Ovary (tissue), 9 donors: ENCODE data around the gene RAB3A. TPM values are rescaled to one million over a fixed set of nuclear protein-coding genes. Genes with fewer than 3 reads are reported as not detected.

Experiments
- DNase-seq, 5 donors: peaks; one replicate each; pipeline ENCODE4 v3.0.0-alpha.2; 2019 to 2020
- H3K27ac ChIP-seq, 2 donors: fragments of 200-600 bp; one replicate each; pipeline versions ENCODE4 v1.5.1 to v1.8.0; 2019 to 2022
- H3K27me3 ChIP-seq: fragments of 200-600 bp; one replicate; pipeline ENCODE4 v1.8.0; 2022
- H3K36me3 ChIP-seq: fragments of 200-600 bp; sonication (generic); one replicate; pipeline ENCODE4 v1.5.1; 2019
- H3K4me1 ChIP-seq: one replicate; pipeline ENCODE4 v1.8.1; 2013; ENCODE audit warnings: mild to moderate bottlenecking, moderate library complexity; ENCODE audit not compliant: insufficient read depth
- H3K4me3 ChIP-seq: fragments of 200-600 bp; sonication (generic); one replicate; pipeline ENCODE4 v1.5.1; 2017
- H3K9me3 ChIP-seq, 2 donors: fragments of 200-600 bp in 1 of 2; sonication (generic) in 1 of 2; one replicate each; pipeline versions ENCODE4 v1.5.1 to v1.8.1; 2013 to 2019; ENCODE audit warnings: mild to moderate bottlenecking in 1 of 2, moderate library complexity in 1 of 2
- EP300 ChIP-seq: sonication (generic); formaldehyde crosslinking; IDR thresholded peaks from one replicate; pipeline ENCODE4 v1.6.1; 2017; ENCODE audit warnings: antibody characterized with exemption
- POLR2A ChIP-seq: fragments of 450-650 bp; IDR thresholded peaks from one replicate; pipeline ENCODE4 v1.6.1; 2017; ENCODE audit warnings: antibody characterized with exemption, mild to moderate bottlenecking, moderate library complexity
- WGBS, 3 donors: extraction: QIAGEN DNeasy Blood & Tissue Kit in 1 of 3; methylation state at CpG; one replicate each; pipeline versions ENCODE4 v1.1.5 to v1.1.7; 2013 to 2017; 5-methylcytosine and 5-hydroxymethylcytosine counted together
- intact Hi-C, 4 donors: fragments of 100-400 bp; cut with DNase I; formaldehyde crosslinking; loops; one replicate each; pipeline versions ENCODE4 v1.11.0 to v1.15.1; 2022 to 2023
- polyA plus RNA-seq, 2 donors: library from polyadenylated mRNA; stranded (reverse); fragments of 200-250 nt in 1 of 2; fragments of 350-450 nt in 1 of 2; fragmentation: Illumina TruSeq in 1 of 2; extraction: RNeasy Lipid Tissue Mini Kit (QIAGEN cat#74804) in 1 of 2; gene quantifications; one replicate each; pipeline ENCODE4 v1.2.3, GENCODE V29; 2013 to 2014
- total RNA-seq, 7 donors: library from RNA; depleted of rRNA in 2 of 7; stranded (reverse); fragments of >200 nt in 2 of 7; fragmentation: NEBNext Ultra II Directional in 3 of 7; extraction: Animal tissue kit (Norgen Biotek cat#: 25700) in 3 of 7; gene quantifications; one replicate each; pipeline versions ENCODE4 v1.1.0 to v1.2.4, GENCODE V29; 2016 to 2023
- TF ChIP-seq, protein P1 (sequence below), 3 donors: fragments of 450-650 bp in 2 of 3; fragments of 200-600 bp in 1 of 3; IDR thresholded peaks; one replicate each; pipeline versions ENCODE4 v1.5.1 to v1.8.0; 2016 to 2022; ENCODE audit warnings: antibody characterized with exemption in 3 of 3, mild to moderate bottlenecking in 1 of 3
- donor health status: DM: no; HTN: no; CAD: no; lungs with moderate emphysema.
- donor health status: DM: no; HTN: no; CAD: no.
- donor health status: Bipolar disorder and iron deficiency.
- donor health status: DM: yes; HTN: yes; CAD: no.
- donor health status: DM: no; HTN: no; CAD: no.
- donor health status: DM: yes; HTN: yes; CAD: no.

RAB3A gene
- total and polyA plus RNA-seq, 9 donors, result 1.9 to 32.9 (median 7.9) TPM

DNA sequence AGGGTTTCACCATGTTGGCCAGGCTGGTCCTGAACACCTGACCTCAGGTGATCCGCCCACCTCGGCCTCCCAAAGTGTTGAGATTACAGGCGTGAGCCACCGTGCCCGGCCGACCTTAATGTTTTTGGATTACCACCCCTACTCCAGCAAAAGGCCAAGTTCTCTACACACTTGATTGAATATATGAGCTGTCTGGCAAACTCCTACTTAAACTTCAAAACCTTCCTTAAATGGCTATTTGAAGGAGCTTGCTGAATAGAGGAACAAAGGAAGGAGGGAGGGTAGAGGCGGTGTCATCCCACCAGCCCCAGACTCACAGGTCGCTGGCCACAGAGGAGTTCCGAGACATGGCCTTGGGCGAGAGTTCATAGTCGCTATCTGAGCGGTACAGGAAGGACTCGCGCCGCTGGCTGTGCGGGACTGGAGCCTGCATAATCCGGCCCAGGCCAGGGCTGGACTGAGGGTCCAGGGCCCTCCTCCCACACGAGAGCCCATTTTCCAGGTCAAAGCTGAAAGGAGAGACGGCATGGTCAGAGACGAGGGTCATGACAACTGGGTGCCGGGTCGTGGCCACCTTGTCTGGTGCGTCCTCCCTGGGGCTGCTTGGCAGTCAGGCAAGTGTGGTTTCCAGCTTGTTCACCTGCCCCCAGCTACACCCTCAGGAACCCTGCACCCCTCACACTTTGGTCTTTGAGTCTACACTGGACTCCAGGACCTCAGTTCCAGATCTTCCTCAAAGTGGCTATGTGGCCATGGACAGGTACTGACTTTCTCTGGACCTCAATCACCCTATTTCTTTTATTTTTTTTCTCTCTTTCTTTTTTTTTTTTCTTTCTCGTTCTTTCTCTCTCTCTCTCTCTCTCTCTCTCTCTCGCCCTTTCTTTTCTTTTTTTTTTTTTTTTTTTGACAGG, 18.2 kb upstream of the RAB3A start:
- intact Hi-C loops, result loop anchor here in 1 of 4 donors (10.0 kb wide), 1 partner anchor 67 kb away; the partner anchor contains the start of gene PIK3R2
- no peak overlapping the region for H3K27ac ChIP-seq
- no peaks in the 10 kb centered on the region for H3K36me3 ChIP-seq
- no peak overlapping the region for H3K4me3 ChIP-seq
- WGBS, 3 donors, result 68 to 74% (median 72%) methylated on average over 25 of the region's 25 CpGs
- peaks cover 6% of the 10 kb centered on the region for H3K4me1 ChIP-seq
- no peak for DNase-seq
- H3K9me3 ChIP-seq, result no peaks in the 10 kb centered on the region
- H3K27me3 ChIP-seq, result peaks cover 4% of the 10 kb centered on the region
- TF ChIP-seq EP300, result no peak
- TF ChIP-seq, protein P1, sequence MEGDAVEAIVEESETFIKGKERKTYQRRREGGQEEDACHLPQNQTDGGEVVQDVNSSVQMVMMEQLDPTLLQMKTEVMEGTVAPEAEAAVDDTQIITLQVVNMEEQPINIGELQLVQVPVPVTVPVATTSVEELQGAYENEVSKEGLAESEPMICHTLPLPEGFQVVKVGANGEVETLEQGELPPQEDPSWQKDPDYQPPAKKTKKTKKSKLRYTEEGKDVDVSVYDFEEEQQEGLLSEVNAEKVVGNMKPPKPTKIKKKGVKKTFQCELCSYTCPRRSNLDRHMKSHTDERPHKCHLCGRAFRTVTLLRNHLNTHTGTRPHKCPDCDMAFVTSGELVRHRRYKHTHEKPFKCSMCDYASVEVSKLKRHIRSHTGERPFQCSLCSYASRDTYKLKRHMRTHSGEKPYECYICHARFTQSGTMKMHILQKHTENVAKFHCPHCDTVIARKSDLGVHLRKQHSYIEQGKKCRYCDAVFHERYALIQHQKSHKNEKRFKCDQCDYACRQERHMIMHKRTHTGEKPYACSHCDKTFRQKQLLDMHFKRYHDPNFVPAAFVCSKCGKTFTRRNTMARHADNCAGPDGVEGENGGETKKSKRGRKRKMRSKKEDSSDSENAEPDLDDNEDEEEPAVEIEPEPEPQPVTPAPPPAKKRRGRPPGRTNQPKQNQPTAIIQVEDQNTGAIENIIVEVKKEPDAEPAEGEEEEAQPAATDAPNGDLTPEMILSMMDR (IDR thresholded peaks at IDR 0.05), result no peak
- TF ChIP-seq POLR2A, result no peak

- 4 to 16% (median 8%) methylated on average over 16 to 33 of the region's 33 CpGs for WGBS, 3 donors
- DNase-seq, result no peak
- Histone ChIP-seq H3K9me3 (no peaks in the 10 kb centered on the region), H3K36me3 (no peaks in the 10 kb centered on the region), H3K4me3 (no peak overlapping the region), H3K27ac (no peak overlapping the region), H3K4me1 (peaks cover 6% of the 10 kb centered on the region), H3K27me3 (no peaks in the 10 kb centered on the region)
- intact Hi-C loops, result loop anchor here in 1 of 4 donors (10.0 kb wide), 1 partner anchor 66 kb away; the partner anchor contains the start of gene PIK3R2
- no peak for TF ChIP-seq EP300
- TF ChIP-seq, protein P1 (IDR thresholded peaks at IDR 0.05), result no peak
Observed at GRCh38 chr19:18220632-18221275, 16.9 kb upstream of the RAB3A start.

GRCh38 chr19:18219911-18220631, 16.2 kb upstream of the RAB3A start:
- WGBS, 3 donors, result 49 to 59% (median 54%) methylated on average over 28 of the region's 28 CpGs
- no peak overlapping the region for H3K27ac ChIP-seq
- no peaks in the 10 kb centered on the region for H3K27me3 ChIP-seq
- H3K9me3 ChIP-seq, result no peaks in the 10 kb centered on the region
- TF ChIP-seq, protein P1 (IDR thresholded peaks at IDR 0.05), result no peak
- TF ChIP-seq EP300 (no peak), POLR2A (no peak)
- intact Hi-C loops, result loop anchor here in 2 of 4 donors (10.0 kb wide), 2 partner anchors 45 to 65 kb away; partner anchors contain the start of gene PIK3R2 (in 1 of the 2)
- no peaks in the 10 kb centered on the region for H3K36me3 ChIP-seq
- H3K4me3 ChIP-seq, result no peak overlapping the region
- no peak for DNase-seq
- H3K4me1 ChIP-seq, result peaks cover 4% of the 10 kb centered on the region

DNA sequence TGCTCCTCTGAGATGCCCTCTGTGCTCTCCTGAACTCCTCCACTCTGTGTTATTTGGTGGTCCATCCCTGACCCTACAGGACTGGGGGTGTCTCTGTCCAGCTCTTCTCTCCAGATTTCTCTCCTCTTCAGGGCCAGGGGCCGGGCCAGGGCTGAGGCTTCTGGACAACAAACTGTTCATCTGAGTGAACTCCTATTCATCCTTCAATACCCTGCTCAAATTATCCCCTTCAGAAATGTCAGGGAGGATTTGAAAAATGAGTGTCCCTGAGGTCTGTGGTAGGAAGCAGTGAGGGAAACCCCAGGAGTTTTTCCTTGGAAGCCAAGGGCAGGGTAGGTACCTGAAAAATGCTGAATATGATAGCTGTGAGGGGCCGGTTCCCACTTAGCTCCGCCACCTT, 14.8 kb upstream of the RAB3A start:
- Histone ChIP-seq H3K27me3 (no peaks in the 10 kb centered on the region), H3K4me1 (no peaks in the 10 kb centered on the region), H3K9me3 (no peaks in the 10 kb centered on the region), H3K4me3 (no peak overlapping the region), H3K27ac (no peak overlapping the region), H3K36me3 (no peaks in the 10 kb centered on the region)
- TF ChIP-seq, protein P1 (IDR thresholded peaks at IDR 0.05), result no peak
- no peak for TF ChIP-seq POLR2A
- TF ChIP-seq EP300, result no peak
- WGBS, 3 donors, result 75 to 94% (median 81%) methylated on average over 3 of the region's 3 CpGs
- no peak for DNase-seq
- intact Hi-C loops, result loop anchor here in 1 of 4 donors (10.0 kb wide), 1 partner anchor 46 kb away; no protein-coding TSS in a partner anchor
